Measurements from ENCODE around the gene SGSH. TPM values are rescaled to one million over a fixed set of nuclear protein-coding genes. Genes with fewer than 3 reads are reported as not detected.

The SGSH gene
- total RNA-seq, 1 experiment from 2014 or later: 19.8 TPM

DNA sequence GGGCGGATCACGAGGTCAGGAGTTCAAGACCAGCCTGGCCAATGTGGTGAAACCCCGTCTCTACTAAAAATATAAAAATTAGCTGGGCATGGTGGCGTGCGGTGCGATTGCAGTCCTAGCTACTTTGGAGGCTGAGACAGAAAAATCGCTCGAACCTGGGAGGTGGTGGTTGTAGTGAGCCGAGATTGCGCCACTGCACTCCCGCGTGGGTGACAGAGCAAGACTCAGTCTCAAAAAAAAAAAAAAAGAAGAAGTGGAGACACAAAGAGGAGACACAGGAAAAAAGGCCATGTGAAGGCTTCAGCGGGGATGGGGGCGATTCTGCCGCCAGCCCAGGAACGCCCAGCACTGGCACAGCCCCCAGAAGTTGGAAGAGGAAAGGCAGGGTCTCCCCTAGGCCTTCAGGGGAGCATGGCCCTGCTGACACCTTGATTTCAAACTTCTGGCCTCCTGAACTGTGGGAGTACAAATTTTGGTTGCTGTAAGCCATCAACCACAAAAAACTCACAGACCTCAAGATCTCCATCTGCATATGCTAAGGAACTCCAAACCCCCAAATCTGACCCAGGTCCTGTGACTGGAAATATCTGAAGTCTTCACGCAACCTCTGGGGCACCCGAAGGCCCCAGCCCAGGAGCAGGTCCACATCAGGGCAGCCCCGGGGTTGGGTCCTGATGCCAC, 7.0 kb downstream of the SGSH start:
- Mint-ChIP-seq H3K4me3 (no peak overlapping the region), H3K4me1 (no peaks in the 10 kb centered on the region), H3K9me3 (no peaks in the 10 kb centered on the region), H3K27ac (no peak overlapping the region), H3K27me3 (ENCODE audit: low read depth) (no peaks in the 10 kb centered on the region), H3K36me3 (ENCODE audit: insufficient read depth in 1 of 3, low read depth in 3 of 3) (peaks cover 13 to 43% (median 37%) of the 10 kb centered on the region in 3 experiments; a peak in 6 of 7 replicates)
- Histone ChIP-seq H3K14ac (ENCODE audit: insufficient read depth, low read length) (no peak overlapping the region), H3K4me2 (ENCODE audit: insufficient read depth, insufficient read length, low read length) (no peak overlapping the region), H3K23ac (ENCODE audit: insufficient read length, low read depth, low read length) (no peak overlapping the region), H2BK5ac (ENCODE audit: insufficient read length, low read length) (no peak overlapping the region), H3K79me1 (ENCODE audit: insufficient read depth, low read depth, low read length, poor library complexity, severe bottlenecking) (no peaks in the 10 kb centered on the region), H3K4ac (ENCODE audit: low read depth, low read length) (no peak overlapping the region), H4K20me1 (ENCODE audit: control insufficient read depth, insufficient read depth, insufficient read length) (no peaks in the 10 kb centered on the region), H3K56ac (ENCODE audit: insufficient read length, low read depth, low read length) (no peak overlapping the region), H2AK5ac (ENCODE audit: insufficient read length, low read length) (no peak overlapping the region), H2BK120ac (ENCODE audit: low read depth, low read length, poor library complexity, severe bottlenecking) (no peak overlapping the region), H3K23me2 (ENCODE audit: insufficient read length, low read depth, low read length, poor library complexity, severe bottlenecking) (no peaks in the 10 kb centered on the region), H3K79me2 (ENCODE audit: insufficient read depth, low read length) (no peaks in the 10 kb centered on the region), H3K9me3 (ENCODE audit: control insufficient read depth, low read depth, low read length) (no peaks in the 10 kb centered on the region), H3K27me3 (ENCODE audit: insufficient read depth, low read length) (no peaks in the 10 kb centered on the region), H2BK20ac (ENCODE audit: low read depth, low read length, poor library complexity, severe bottlenecking) (no peak overlapping the region), H3K4me1 (ENCODE audit: insufficient read depth, low read length) (no peaks in the 10 kb centered on the region), H3K9ac (ENCODE audit: extremely low read depth, insufficient read length, low read length) (no peak overlapping the region), H3K18ac (ENCODE audit: insufficient read length, low read depth, low read length) (no peak overlapping the region), H2AFZ (ENCODE audit: low read length) (no peak overlapping the region), H4K8ac (replicated peaks; ENCODE audit: insufficient read length, low read depth, low read length) (no peak overlapping the region), H4K91ac (ENCODE audit: insufficient read length, low read depth, low read length) (no peak overlapping the region), H4K5ac (ENCODE audit: insufficient read length, low read depth, low read length) (no peak overlapping the region), H2BK12ac (ENCODE audit: insufficient read length, low read depth, low read length) (no peak overlapping the region), H3T11ph (ENCODE audit: low read length) (no peak overlapping the region), H3K27ac (ENCODE audit: insufficient read length, low read depth, low read length) (no peak overlapping the region), H2BK15ac (ENCODE audit: low read depth, low read length) (no peak overlapping the region)
- WGBS (ENCODE audit: extremely low coverage, insufficient read length, low lambda C conversion rate): no CpG with 5 or more reads among the region's 19 CpGs
- TF ChIP-seq, protein P1, sequence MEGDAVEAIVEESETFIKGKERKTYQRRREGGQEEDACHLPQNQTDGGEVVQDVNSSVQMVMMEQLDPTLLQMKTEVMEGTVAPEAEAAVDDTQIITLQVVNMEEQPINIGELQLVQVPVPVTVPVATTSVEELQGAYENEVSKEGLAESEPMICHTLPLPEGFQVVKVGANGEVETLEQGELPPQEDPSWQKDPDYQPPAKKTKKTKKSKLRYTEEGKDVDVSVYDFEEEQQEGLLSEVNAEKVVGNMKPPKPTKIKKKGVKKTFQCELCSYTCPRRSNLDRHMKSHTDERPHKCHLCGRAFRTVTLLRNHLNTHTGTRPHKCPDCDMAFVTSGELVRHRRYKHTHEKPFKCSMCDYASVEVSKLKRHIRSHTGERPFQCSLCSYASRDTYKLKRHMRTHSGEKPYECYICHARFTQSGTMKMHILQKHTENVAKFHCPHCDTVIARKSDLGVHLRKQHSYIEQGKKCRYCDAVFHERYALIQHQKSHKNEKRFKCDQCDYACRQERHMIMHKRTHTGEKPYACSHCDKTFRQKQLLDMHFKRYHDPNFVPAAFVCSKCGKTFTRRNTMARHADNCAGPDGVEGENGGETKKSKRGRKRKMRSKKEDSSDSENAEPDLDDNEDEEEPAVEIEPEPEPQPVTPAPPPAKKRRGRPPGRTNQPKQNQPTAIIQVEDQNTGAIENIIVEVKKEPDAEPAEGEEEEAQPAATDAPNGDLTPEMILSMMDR (conservative IDR thresholded peaks at IDR 0.05): no peak
- DNase-seq: no peak
